ENCODE results near the gene EXTL1. TPM values are rescaled to one million over a fixed set of nuclear protein-coding genes. Genes with fewer than 3 reads are reported as not detected.

The EXTL1 gene
- total RNA-seq, 2 donors from 2014 or later, result 1.6 TPM; not detected in 1

DNA sequence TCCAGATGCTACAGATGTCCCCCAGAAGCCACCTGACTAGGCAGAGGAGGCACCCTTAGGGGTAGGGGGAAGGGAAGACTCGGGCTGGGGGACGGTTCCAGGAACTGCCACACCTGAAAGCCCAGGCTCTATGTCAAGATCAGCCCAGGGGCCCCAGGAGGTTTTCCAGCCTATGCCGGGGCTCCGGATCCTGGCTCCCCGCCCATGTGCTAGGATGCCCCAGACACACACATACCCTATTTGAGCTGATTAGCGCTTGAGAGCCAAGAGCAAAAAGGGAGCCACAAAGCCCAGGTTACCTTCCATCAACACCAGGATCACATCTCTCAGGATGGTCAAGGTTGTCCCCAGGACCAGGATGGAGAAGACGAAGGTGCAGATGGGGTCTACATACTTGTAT is 19.8 kb downstream of the EXTL1 start:
- Histone ChIP-seq H3K27me3 (replicated peaks; ENCODE audit: insufficient read depth) (peaks cover 9% of the 10 kb centered on the region), H3K4me3 (no peak overlapping the region), H3K4me1 (ENCODE audit: control insufficient read depth in 1 of 2, low read depth in 2 of 2) (peaks cover 0 to 11% of the 10 kb centered on the region in 2 donors), H3K36me3 (no peaks in the 10 kb centered on the region), H3K27ac (no peak overlapping the region), H3K9me3 (no peaks in the 10 kb centered on the region)
- TF ChIP-seq, protein P1, sequence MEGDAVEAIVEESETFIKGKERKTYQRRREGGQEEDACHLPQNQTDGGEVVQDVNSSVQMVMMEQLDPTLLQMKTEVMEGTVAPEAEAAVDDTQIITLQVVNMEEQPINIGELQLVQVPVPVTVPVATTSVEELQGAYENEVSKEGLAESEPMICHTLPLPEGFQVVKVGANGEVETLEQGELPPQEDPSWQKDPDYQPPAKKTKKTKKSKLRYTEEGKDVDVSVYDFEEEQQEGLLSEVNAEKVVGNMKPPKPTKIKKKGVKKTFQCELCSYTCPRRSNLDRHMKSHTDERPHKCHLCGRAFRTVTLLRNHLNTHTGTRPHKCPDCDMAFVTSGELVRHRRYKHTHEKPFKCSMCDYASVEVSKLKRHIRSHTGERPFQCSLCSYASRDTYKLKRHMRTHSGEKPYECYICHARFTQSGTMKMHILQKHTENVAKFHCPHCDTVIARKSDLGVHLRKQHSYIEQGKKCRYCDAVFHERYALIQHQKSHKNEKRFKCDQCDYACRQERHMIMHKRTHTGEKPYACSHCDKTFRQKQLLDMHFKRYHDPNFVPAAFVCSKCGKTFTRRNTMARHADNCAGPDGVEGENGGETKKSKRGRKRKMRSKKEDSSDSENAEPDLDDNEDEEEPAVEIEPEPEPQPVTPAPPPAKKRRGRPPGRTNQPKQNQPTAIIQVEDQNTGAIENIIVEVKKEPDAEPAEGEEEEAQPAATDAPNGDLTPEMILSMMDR (IDR thresholded peaks at IDR 0.05), result no peak
- DNase-seq (ENCODE audit: low spot score), result no peak
- ATAC-seq (ENCODE audit: insufficient number of reproducible peaks, low FRiP score, low read depth), result no peak

DNA sequence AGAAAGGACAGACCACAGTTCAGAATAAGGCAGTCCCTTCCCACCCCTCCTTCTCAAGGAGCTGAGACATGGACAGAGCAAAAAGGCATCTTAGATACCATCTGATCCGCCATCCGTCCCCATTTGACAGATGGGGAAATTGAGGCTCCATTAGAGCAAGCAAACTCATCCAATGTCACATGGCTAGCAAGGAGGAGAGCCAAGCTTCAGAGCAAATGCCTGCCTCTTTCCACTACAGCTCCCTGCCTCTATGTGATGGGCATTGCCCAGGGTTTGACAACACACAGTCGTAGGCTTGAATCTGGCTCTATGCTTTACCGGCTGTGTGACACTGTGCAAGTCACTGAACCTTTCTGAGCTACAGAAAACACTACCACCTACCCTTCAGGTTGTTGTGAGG is 20.4 kb downstream of the EXTL1 start:
- ATAC-seq (ENCODE audit: insufficient number of reproducible peaks, low FRiP score, low read depth) (no peak), DNase-seq (ENCODE audit: low spot score) (no peak)
- Histone ChIP-seq H3K27ac (no peak overlapping the region), H3K4me1 (ENCODE audit: control insufficient read depth in 1 of 2, low read depth in 2 of 2) (peaks cover 0 to 9% of the 10 kb centered on the region in 2 donors), H3K36me3 (no peaks in the 10 kb centered on the region), H3K27me3 (replicated peaks; ENCODE audit: insufficient read depth) (peaks cover 9% of the 10 kb centered on the region), H3K9me3 (no peaks in the 10 kb centered on the region), H3K4me3 (no peak overlapping the region)
- TF ChIP-seq, protein P1 (IDR thresholded peaks at IDR 0.05), result no peak

DNA sequence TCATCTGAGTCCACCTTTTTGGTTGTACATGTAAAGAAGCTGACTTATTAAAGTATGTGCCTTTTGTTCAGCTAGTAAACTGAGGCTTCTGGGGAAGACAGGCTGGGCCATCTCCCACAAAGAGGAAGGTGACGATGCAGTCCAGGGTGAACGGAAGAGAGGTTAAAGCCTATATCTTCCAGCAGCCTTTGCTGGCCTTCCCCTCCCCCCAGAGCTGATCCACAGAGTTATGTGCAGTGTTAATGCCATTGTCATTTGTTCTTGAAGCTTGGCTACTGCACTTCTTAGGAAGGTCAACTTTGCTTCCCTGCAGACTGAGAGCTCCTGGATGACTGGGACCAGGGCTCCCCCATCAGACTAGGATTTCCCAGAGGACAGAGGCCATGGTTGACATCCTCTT is 22.2 kb downstream of the EXTL1 start:
- Histone ChIP-seq H3K27ac (no peak overlapping the region), H3K4me3 (no peak overlapping the region), H3K27me3 (replicated peaks; ENCODE audit: insufficient read depth) (peaks cover 9% of the 10 kb centered on the region), H3K4me1 (ENCODE audit: control insufficient read depth in 1 of 2, low read depth in 2 of 2) (peaks cover 0 to 9% of the 10 kb centered on the region in 2 donors), H3K36me3 (no peaks in the 10 kb centered on the region), H3K9me3 (no peaks in the 10 kb centered on the region)
- no peak for DNase-seq (ENCODE audit: low spot score)
- no peak for ATAC-seq (ENCODE audit: insufficient number of reproducible peaks, low FRiP score, low read depth)
- TF ChIP-seq, protein P1 (IDR thresholded peaks at IDR 0.05), result no peak

DNA sequence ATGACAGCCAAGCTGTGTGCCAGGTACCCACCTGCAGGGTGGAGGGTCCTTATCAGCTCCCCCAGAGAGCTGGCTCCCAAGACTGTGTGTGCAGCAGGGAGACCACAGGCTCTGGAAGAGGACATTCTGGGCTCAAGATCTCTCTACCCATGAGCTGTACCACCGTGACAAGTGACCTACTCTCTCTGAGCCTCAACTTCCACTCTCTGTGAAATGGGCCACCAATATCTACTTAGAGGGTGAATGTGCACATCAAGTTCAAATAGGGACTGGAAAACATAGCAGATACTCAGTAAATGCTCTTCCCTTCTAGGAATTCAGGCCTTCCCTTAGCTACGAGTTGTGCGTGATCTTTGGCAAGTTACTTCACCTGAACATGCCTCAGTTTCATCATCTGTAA is 22.8 kb downstream of the EXTL1 start:
- Histone ChIP-seq H3K27me3 (replicated peaks; ENCODE audit: insufficient read depth) (peaks cover 9% of the 10 kb centered on the region), H3K4me3 (no peak overlapping the region), H3K4me1 (ENCODE audit: control insufficient read depth in 1 of 2, low read depth in 2 of 2) (peaks cover 0 to 9% of the 10 kb centered on the region in 2 donors), H3K27ac (no peak overlapping the region), H3K9me3 (no peaks in the 10 kb centered on the region), H3K36me3 (no peaks in the 10 kb centered on the region)
- TF ChIP-seq, protein P1 (IDR thresholded peaks at IDR 0.05), result no peak
- ATAC-seq (ENCODE audit: insufficient number of reproducible peaks, low FRiP score, low read depth), result no peak
- no peak for DNase-seq (ENCODE audit: low spot score)

DNA sequence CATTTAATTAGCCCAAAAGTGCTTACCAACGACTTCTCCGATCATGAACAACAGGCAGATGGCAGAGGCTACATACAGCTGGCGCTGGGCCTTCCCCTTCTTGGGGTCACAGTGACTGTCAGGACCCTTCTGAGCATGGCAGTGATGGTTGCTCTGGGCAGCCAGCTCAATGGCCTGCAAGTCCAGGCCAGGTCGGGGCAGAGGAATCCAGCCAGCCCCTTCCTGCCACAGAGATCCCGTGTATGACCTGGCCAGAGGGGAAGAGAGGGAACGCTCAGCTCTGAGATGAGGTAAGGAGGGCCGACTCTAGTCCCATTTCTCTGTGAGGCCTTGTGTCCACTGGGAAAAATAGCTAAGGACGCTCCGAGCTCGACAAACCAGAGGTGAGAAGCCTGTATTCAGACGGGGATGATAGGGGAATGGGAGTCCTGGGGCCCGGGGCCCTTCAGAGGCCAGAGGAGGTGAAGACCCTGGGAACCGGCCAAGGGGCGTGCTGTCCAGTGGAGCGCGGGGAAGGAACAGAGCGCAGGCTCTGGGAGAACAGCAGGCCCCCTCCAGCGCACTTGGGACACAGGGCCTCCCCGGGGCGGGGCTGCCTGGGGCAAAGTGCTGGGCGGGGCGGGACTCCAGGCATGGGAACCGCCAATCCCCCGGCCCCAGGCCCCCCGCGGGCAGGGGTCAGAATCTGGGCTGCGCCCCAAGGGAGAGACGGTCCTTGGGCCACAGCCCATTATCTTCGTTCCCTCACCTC is 23.6 kb downstream of the EXTL1 start:
- Histone ChIP-seq H3K36me3 (no peaks in the 10 kb centered on the region), H3K27me3 (replicated peaks; ENCODE audit: insufficient read depth) (peaks cover 9% of the 10 kb centered on the region), H3K27ac (no peak overlapping the region), H3K9me3 (no peaks in the 10 kb centered on the region), H3K4me1 (ENCODE audit: control insufficient read depth in 1 of 2, low read depth in 2 of 2) (peaks cover 0 to 9% of the 10 kb centered on the region in 2 donors), H3K4me3 (no peak overlapping the region)
- TF ChIP-seq, protein P1 (IDR thresholded peaks at IDR 0.05), result no peak
- ATAC-seq (ENCODE audit: insufficient number of reproducible peaks, low FRiP score, low read depth) (no peak), DNase-seq (ENCODE audit: low spot score) (no peak)
